Astrocyte (in vitro differentiated cells and primary cell): Measurements from ENCODE around the gene NFIA.

ENCODE experiments used
- EZH2 ChIP-seq: IDR thresholded peaks from 2 replicates; pipeline ENCODE4 v1.6.1; 2012; ENCODE audit warnings: mild to moderate bottlenecking, low read length, inconsistent platforms; ENCODE audit not compliant: insufficient read depth
- TF ChIP-seq, protein P1 (sequence below): IDR thresholded peaks from 2 replicates; pipeline ENCODE4 v1.5.1; 2011; ENCODE audit warnings: low read depth, mild to moderate bottlenecking, inconsistent platforms, low read length, moderate library complexity; ENCODE audit not compliant: insufficient read depth

DNA sequence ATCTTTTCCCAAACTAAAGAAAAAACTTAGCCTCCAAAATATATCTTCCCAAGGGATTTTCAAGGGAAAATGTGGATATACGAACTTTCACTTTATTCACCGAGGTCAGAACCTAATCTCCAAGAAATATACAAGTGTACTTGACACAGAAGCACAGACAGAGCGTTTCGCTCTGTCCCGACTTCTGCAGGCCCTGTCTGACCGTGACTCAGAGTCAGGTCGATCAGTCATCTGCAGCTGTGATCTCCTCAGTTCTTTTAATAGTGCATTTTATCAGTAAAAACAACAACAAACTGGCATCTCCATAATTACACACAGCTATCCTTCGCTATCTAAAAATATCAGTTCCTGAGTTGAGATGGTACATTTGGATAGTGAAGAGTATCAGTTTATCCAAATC, 416.0 kb downstream of the NFIA start:
- TF ChIP-seq, protein P1, sequence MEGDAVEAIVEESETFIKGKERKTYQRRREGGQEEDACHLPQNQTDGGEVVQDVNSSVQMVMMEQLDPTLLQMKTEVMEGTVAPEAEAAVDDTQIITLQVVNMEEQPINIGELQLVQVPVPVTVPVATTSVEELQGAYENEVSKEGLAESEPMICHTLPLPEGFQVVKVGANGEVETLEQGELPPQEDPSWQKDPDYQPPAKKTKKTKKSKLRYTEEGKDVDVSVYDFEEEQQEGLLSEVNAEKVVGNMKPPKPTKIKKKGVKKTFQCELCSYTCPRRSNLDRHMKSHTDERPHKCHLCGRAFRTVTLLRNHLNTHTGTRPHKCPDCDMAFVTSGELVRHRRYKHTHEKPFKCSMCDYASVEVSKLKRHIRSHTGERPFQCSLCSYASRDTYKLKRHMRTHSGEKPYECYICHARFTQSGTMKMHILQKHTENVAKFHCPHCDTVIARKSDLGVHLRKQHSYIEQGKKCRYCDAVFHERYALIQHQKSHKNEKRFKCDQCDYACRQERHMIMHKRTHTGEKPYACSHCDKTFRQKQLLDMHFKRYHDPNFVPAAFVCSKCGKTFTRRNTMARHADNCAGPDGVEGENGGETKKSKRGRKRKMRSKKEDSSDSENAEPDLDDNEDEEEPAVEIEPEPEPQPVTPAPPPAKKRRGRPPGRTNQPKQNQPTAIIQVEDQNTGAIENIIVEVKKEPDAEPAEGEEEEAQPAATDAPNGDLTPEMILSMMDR: no peak
- no peak for TF ChIP-seq EZH2
